RKO (cell line): Measurements from ENCODE around the gene NEDD1.
A peak's percentile ranks its signal among the peaks of the same experiment; 100 is the strongest.

Experiments
- DNase-seq: peaks from one replicate; pipeline ENCODE4 v3.0.0-alpha.2; 2016; ENCODE audit warnings: low spot score

Gene NEDD1

GRCh38 chr12:96906849-96907670 is at the start of gene NEDD1:
Gene NEDD1 (plus strand): TSS chr12:96907257. CDS start chr12:96909760, 2,503 bp downstream.
- peak; percentile 88 for DNase-seq

- DNase-seq = no peak
Observed at GRCh38 chr12:96858162-96858561, 48.9 kb upstream of the NEDD1 start.

GRCh38 chr12:96861656-96862055 is 45.4 kb upstream of the NEDD1 start:
- DNase-seq = no peak

- no peak for DNase-seq
Observed at GRCh38 chr12:96862326-96862725, 44.7 kb upstream of the NEDD1 start.

GRCh38 chr12:96864335-96864734 is 42.7 kb upstream of the NEDD1 start:
- DNase-seq = no peak

GRCh38 chr12:96866801-96867590 is 40.1 kb upstream of the NEDD1 start:
- DNase-seq = no peak

- DNase-seq = no peak
Observed at GRCh38 chr12:96870946-96871345, 36.1 kb upstream of the NEDD1 start.

- DNase-seq = no peak
Observed at GRCh38 chr12:96872961-96873360, 34.1 kb upstream of the NEDD1 start.

GRCh38 chr12:96874211-96874610 is 32.8 kb upstream of the NEDD1 start:
- DNase-seq = no peak

- peak; percentile 79 for DNase-seq
Observed at GRCh38 chr12:96876966-96877365, 30.1 kb upstream of the NEDD1 start.

GRCh38 chr12:96878704-96879103 is 28.4 kb upstream of the NEDD1 start:
- DNase-seq = no peak

- DNase-seq = no peak
Observed at GRCh38 chr12:96879301-96879700, 27.8 kb upstream of the NEDD1 start.

- no peak for DNase-seq
Observed at GRCh38 chr12:96880220-96880619, 26.8 kb upstream of the NEDD1 start.

- no peak for DNase-seq
Observed at GRCh38 chr12:96881608-96882007, 25.4 kb upstream of the NEDD1 start.

GRCh38 chr12:96882862-96883261 is 24.2 kb upstream of the NEDD1 start:
- DNase-seq = peak; percentile 80

GRCh38 chr12:96883571-96883970 is 23.5 kb upstream of the NEDD1 start:
- DNase-seq = no peak

GRCh38 chr12:96886998-96887677 is 19.9 kb upstream of the NEDD1 start:
- DNase-seq = no peak

- peak; percentile 81 for DNase-seq
Observed at GRCh38 chr12:96889273-96889933, 17.7 kb upstream of the NEDD1 start.

GRCh38 chr12:96890331-96890730 is 16.7 kb upstream of the NEDD1 start:
- DNase-seq = no peak

- DNase-seq = no peak
Observed at GRCh38 chr12:96892104-96892503, 15.0 kb upstream of the NEDD1 start.

GRCh38 chr12:96897421-96897820 is 9.6 kb upstream of the NEDD1 start:
- no peak for DNase-seq

GRCh38 chr12:96901175-96901574 is 5.9 kb upstream of the NEDD1 start:
- no peak for DNase-seq
